ENCODE results near the gene ARL15.
A peak's percentile ranks its signal among the peaks of the same experiment; 100 is the strongest.

The ARL15 gene

DNA sequence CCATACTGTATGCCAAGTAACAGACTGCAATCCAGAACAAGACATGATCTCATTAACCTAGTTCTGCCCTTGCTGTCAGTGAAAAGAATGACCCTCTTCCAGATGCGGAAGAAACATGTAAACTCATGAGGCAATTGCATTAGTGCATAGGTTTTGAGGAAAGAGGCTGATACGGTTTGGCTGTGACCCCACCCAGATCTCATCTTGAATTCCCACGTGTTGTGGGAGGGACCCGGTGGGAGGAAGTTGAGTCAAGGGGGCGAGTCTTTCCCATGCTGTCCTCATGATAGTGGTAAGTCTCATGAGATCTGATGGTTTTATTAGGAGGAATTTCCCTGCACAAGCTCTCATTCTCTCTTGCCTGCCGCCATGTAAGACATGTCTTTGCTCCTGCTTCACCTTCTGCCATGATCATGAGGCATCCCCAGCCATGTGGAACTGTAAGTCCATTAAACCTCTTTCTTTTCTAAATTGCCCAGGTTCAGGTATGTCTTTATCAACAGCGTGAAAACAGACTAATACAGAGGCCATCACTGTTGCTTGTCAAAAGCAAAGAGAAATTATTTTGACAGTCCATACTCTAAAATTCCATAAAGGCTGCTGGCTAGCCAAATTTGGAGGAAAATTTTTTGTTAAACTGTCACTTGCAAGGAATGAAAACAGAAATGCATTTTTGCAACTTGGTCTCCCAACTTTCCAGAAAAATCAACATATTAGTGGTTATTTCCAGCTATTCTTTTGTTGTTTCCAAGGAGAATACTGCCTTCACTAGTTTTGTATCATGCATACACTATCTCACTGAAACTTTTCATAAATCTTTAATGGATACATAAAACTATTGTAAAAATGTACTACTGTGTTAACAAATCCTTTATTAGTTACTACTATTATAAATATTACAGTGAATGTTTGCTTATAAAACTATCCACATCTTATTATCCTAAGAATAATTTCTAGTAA is 3.2 kb upstream of the ARL15 start:
- DNase-seq = no peak

DNA sequence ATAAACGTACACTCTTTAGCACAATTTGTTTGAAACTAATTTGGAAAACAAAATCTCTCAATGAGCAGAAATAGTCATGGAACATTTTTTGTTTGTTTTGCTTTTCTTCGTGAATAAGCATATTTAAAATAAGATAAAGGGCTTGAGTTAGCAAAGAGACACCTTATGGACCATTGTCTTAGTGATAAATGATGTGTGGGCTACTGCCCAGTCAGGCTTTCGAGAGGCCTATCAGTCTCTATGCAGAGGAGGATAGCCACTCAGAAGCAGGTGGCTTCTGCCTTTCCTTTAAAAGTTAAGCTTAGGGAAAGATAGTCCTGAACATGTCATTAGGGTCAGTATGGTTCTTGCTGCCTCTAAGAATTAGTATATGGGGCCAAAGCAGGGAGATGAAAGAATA is 2.1 kb upstream of the ARL15 start:
- no peak for DNase-seq

DNA sequence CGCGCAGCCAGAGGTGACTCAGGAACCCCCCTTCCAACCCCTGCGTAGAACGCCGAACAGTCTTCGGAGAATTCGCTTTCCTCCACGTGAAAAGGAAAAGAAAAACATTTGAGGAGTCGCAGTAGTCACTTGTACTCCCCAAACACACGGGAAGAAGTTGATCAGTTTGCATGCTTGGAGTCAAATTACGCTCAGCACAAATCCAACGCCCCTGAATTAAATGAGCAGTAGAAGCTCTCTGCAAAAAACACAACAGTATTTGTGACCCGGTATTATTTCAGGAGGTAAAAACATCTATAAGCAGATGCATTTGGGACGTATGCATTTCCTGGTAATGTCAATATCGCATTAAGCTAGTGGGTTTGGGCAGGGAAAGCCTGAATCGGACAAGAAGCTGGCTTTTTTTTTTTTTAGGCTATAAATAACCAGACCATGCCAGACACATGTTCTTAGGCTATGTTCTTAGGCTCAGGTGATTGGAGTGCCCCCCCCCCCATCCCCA is 854 bp upstream of the ARL15 start:
- DNase-seq = no peak

GRCh38 chr5:54309691-54310432 is 511 bp downstream of the ARL15 start:
- DNase-seq = no peak

DNA sequence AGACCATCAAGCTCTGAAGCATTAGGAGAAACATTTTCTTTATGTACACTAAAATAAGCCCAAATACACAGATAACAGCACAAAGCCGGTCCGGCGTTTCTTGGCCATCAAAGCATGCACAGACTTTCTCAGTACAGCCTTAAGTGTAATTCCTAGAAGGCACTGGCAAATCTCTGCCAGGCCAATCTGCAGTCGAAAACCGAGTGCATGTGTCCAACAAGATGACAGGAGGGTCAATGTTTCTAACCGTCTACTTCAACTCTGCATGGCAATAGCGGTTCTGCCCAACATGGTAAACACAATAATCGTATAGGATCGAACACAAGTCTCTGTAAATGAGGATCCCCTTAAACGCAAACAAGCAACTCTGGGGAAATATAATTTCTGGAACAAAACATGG is 1.1 kb downstream of the ARL15 start:
- no peak for DNase-seq

GRCh38 chr5:54307583-54307982 is 2.8 kb downstream of the ARL15 start:
- no peak for DNase-seq

GRCh38 chr5:54306893-54307292 is 3.5 kb downstream of the ARL15 start:
- no peak for DNase-seq

GRCh38 chr5:54305737-54306136 is 4.6 kb downstream of the ARL15 start:
- DNase-seq = no peak

DNA sequence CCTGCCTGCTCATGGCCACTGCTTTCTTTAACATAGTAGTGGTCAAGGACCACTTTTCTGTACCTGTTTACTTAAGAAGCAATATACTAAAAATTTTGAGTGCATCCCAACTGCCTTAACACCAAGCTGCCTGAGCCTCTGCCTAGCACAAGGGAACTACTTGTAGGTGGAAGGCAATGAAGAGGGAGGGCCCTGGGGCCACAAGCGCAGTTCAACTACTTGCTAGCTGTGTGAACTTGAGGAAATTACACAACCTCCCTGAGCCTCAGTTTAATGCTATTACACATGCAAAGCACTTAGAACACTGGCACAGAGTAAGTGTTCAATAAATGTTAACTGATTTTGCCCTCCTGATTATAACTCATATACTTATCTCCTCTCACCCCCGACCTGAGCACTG is 6.3 kb downstream of the ARL15 start:
- no peak for DNase-seq

DNA sequence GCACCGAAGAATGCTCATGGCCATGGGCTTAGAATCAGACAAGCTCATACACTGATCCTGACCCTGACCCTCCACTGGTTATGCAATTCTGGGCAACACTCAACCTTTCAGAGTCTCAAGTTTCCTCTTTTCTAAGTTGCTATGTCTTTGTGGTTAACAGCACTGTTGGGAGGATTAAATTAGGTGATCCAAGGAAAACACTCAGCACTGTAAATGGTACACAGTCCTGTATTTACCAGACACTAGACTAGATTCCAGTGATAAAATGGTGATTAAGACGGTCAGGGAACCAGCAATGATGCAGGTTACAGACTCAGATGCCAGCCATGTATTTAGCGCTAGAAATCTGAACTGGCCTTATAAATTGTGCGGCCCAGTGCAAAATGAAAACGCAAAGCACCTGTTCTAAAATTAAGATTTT is 8.1 kb downstream of the ARL15 start:
- no peak for DNase-seq

DNA sequence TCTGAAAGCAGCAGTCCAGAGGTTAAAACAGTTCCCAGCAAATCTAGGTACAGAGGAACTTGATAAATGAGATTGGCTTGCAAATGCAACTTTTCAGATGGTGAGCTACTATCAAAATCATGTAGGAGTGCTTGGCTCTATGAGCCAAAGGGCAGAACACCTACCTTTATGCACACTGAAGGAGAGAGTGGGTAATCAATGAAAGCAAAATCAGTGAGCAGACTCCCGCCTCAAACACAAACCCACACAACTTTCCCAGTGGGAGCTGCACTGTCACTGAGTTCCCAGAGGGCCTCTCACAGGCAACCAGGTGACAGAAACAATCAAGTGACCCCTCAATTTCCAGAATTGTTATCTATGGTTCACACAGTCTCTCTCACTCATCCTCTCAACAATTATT is 8.5 kb downstream of the ARL15 start:
- no peak for DNase-seq

DNA sequence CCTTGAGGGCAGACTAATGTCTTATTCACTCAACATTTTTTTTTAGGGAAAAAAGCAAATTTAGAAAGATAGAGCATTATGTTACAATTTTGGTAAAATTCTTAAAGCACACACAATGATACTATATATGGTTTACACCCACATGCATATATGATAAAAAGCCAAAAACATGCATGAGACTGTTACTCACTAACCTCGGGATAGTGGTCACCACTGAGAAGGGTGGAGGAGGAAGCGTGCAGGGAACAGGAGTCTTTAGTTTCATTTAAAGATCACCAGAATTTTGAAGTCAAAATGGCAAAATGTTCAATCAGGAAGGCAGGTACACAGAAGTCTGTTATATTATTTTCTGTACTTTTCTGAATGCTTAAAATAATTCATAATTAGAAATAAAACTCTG is 9.2 kb downstream of the ARL15 start:
- DNase-seq = no peak

- DNase-seq = no peak
Measured at GRCh38 chr5:54298947-54299346, 11.4 kb downstream of the ARL15 start.

GRCh38 chr5:54296386-54296785 is 14.0 kb downstream of the ARL15 start:
- peak in 1 of 2 experiments; percentile 25 for DNase-seq

DNA sequence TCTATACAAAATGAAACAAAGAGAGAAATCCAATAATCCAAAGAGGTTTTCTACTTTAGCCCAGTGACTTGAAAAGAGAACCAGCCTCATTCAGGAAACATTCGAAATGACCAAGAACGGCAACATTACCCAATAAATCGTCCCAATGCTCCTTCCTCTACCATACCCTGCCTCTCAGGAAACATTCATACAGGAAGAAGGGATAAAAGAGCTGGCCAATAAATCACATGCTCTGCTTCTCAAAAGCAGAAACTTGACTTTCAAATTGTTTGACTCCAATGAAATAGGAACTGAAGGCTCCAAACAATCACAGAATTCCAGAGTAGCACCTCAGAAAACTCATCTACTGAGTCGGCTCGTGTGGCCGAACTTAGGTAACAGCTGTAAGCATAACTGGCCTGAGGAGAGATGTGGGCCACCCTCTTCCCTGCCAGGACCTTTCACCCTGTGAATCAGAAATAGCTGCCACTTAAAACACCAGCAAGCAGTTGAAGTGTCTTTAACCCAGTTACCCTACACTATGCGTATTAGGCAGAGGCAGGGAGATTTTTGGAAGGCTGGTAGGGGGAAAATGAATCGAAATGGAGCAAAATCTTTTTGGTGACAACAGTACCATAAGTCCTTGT is 14.6 kb downstream of the ARL15 start:
- DNase-seq = no peak

DNA sequence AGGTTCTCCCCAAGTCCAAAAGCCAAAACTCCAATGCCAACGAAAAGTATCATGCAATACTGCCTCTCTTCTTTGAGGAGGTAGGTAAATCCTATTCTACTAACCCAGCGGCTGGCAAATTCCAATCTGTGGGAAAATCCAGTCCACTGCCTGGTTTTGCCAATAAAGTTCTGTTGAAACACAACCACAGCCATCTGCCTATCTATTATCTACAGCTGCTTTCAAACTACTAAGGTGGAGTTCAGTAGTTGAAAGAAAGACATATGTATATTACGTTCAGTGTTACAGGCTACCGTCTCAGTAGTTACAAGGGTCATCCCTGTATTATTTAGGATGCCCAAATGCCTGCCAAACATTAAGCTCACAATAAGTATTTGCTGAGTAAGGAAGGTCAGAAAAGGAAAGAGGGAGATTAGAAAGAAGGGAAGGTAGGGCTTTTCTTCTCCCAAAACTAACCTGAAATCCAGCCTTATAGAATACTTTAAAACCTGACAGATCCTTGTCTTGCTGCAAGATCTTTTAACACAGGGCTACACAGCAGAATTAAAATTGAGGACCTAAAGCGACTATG is 16.2 kb downstream of the ARL15 start:
- no peak for DNase-seq

DNA sequence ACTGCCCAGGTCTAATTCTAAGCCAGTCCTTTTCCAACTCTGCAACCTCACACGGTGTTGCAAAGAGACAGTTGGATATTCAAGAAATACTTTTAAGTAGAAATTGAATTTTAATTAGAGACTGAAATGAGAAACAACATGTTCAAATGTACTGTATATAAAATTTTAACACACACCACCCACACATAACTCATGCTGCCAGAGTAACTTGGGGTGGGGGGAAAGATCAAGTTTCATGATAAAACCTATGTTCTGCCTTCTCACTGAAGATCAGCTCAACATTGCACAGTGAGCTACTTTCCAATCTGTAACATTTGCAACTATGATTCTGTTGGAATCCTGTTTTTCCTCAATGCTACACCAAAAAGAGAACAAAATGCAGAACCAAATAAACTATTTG is 17.5 kb downstream of the ARL15 start:
- DNase-seq = no peak

- DNase-seq = no peak
Measured at GRCh38 chr5:54291498-54291897, 18.9 kb downstream of the ARL15 start.

DNA sequence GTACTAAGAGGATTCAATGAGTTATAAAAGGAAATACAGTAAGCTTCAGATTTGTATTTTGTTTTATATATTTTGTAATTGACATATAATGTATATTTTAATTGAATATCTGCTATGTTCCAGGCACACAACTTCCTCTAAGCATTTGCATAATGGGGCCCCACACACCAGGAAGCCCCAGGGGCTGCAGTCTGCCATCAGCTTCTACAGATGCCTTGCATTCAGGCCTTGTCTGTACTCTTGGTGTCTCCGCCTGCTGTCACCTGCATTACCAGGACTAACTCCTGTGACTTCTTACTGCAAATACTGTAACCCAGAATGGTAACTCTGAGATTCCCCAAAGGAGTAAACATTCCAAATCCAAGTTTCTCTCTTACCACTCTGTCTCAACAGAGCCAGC is 20.6 kb downstream of the ARL15 start:
- no peak for DNase-seq

GRCh38 chr5:54288568-54289217 is 21.7 kb downstream of the ARL15 start:
- DNase-seq = no peak

GRCh38 chr5:54285686-54286085 is 24.7 kb downstream of the ARL15 start:
- DNase-seq = no peak

- DNase-seq = no peak
Measured at GRCh38 chr5:54284586-54284985, 25.8 kb downstream of the ARL15 start.

DNA sequence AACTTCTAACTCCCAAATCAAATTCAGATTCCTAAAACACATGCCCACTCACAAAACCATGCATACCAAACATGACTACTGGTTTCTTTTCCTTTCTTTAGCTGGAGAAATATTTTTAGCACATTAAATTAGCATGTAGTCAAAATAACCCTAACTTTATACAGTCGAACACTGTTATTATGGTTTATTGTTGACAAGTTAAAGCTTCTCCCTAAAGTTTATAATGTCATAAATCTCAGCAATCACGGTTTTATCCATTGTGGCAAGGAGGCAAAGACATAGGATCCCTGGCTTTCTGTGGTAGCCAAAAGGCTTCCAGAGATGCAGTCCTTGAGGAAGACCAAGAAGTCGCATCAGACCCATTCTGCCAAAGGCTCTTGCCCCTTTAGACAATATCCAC is 27.5 kb downstream of the ARL15 start:
- DNase-seq = no peak

Measured in cerebellar nuclear complex (tissue), 1 donor.